ENCODE data around the gene MSMO1. TPM values are rescaled to one million over a fixed set of nuclear protein-coding genes. Genes with fewer than 3 reads are reported as not detected.

Gene MSMO1
- total RNA-seq, 1 experiment from 2014 or later = 72.9 TPM

GRCh38 chr4:165289423-165289785 lies 38.1 kb upstream of the MSMO1 start:
- Mint-ChIP-seq H3K27ac (no peak overlapping the region), H3K9me3 (peaks cover 7% of the 10 kb centered on the region), H3K4me3 (no peak overlapping the region), H3K27me3 (ENCODE audit: low read depth) (no peaks in the 10 kb centered on the region), H3K4me1 (peaks cover 5% of the 10 kb centered on the region), H3K36me3 (peaks cover 7% of the 10 kb centered on the region)
- DNase-seq (ENCODE audit: low spot score) = no peak
- POLR2A ChIA-PET = no interaction called here
- no peak for ATAC-seq
- CTCF ChIA-PET = interaction anchor here (0.8 kb wide), 1 partner anchor 158 kb away, joined by 4 read pairs; no protein-coding TSS in a partner anchor
- TF ChIP-seq RORB (CRISPR knock-in tag; IDR thresholded peaks at IDR 0.05) = no peak
- TF ChIP-seq TCF7 (CRISPR knock-in tag; IDR thresholded peaks at IDR 0.05; ENCODE audit: low read depth) = no peak
- TF ChIP-seq TEAD1 (CRISPR knock-in tag; IDR thresholded peaks at IDR 0.05) = no peak
- TF ChIP-seq IRF2 (CRISPR knock-in tag; IDR thresholded peaks at IDR 0.05; ENCODE audit: borderline replicate concordance, low read depth) = no peak
- no peak for TF ChIP-seq ERG (CRISPR knock-in tag; IDR thresholded peaks at IDR 0.05)
- TF ChIP-seq FOXJ3 (CRISPR knock-in tag; IDR thresholded peaks at IDR 0.05; ENCODE audit: borderline replicate concordance) = no peak
- TF ChIP-seq USF1 (CRISPR knock-in tag; IDR thresholded peaks at IDR 0.05) = no peak
- no peak for TF ChIP-seq SMAD3 (CRISPR knock-in tag; IDR thresholded peaks at IDR 0.05; ENCODE audit: borderline replicate concordance)
- no peak for TF ChIP-seq MYBL2 (CRISPR knock-in tag; IDR thresholded peaks at IDR 0.05)
- no peak for TF ChIP-seq NR2C2 (CRISPR knock-in tag; IDR thresholded peaks at IDR 0.05)
- TF ChIP-seq AFF4 (CRISPR knock-in tag; IDR thresholded peaks at IDR 0.05; ENCODE audit: borderline replicate concordance) = no peak
- no peak for TF ChIP-seq SP1 (CRISPR knock-in tag; conservative IDR thresholded peaks at IDR 0.05)
- no peak for TF ChIP-seq STAT6 (CRISPR knock-in tag; conservative IDR thresholded peaks at IDR 0.05; ENCODE audit: low read depth)
- TF ChIP-seq CREM (CRISPR knock-in tag; IDR thresholded peaks at IDR 0.05) = no peak
- TF ChIP-seq ZNF425 (CRISPR knock-in tag; conservative IDR thresholded peaks at IDR 0.05) = no peak
- no peak for TF ChIP-seq NFYB (CRISPR knock-in tag; conservative IDR thresholded peaks at IDR 0.05; ENCODE audit: low read depth)
- no peak for TF ChIP-seq PREB (CRISPR knock-in tag; IDR thresholded peaks at IDR 0.05; ENCODE audit: borderline replicate concordance)
- TF ChIP-seq ESRRA (CRISPR knock-in tag; IDR thresholded peaks at IDR 0.05; ENCODE audit: borderline replicate concordance) = no peak

Data from WTC11 (cell line).